Adrenal gland (tissue), 12 donors: ENCODE measurements around the gene MLKL. TPM values are rescaled to one million over a fixed set of nuclear protein-coding genes. Genes with fewer than 3 reads are reported as not detected.

Experiments used
- DNase-seq, 7 donors: peaks; one replicate each; pipeline ENCODE4 v3.0.0-alpha.2; 2019 to 2020
- H3K27ac ChIP-seq, 5 donors: fragments of 200-600 bp; sonication (generic) in 4 of 5; 1 replicate in 3 of 5; 2 replicates in 2 of 5; pipeline versions ENCODE4 v1.5.1 to v1.8.0; 2016 to 2020; ENCODE audit warnings: mild to moderate bottlenecking in 1 of 5
- H3K27me3 ChIP-seq: fragments of 200-600 bp; 2 replicates; pipeline ENCODE4 v1.8.0; 2021
- H3K36me3 ChIP-seq, 2 donors: fragments of 200-600 bp; replicated peaks in 1 of 2; 1 replicate in 1 of 2; 2 replicates in 1 of 2; pipeline versions ENCODE4 v1.5.1 to v1.8.0; 2018 to 2022
- H3K4me1 ChIP-seq, 2 donors: fragments of 200-600 bp; replicated peaks in 1 of 2; 1 replicate in 1 of 2; 2 replicates in 1 of 2; pipeline versions ENCODE4 v1.5.1 to v1.8.0; 2018 to 2021
- H3K4me3 ChIP-seq, 4 donors: fragments of 200-600 bp; sonication (generic) in 3 of 4; one replicate each; pipeline ENCODE4 v1.5.1; 2016 to 2018
- H3K9me3 ChIP-seq, 3 donors: fragments of 200-600 bp; sonication (generic) in 1 of 3; replicated peaks in 1 of 3; 1 replicate in 2 of 3; 2 replicates in 1 of 3; pipeline versions ENCODE4 v1.5.1 to v1.8.0; 2016 to 2021
- CTCF ChIP-seq, 6 experiments: fragments of 450-650 bp in 4 of 6; fragments of 200-600 bp in 2 of 6; sonication (generic) in 1 of 6; IDR thresholded peaks; 1 replicate in 5 of 6; 2 replicates in 1 of 6; pipeline versions ENCODE4 v1.5.1 to v1.8.0; 2016 to 2021; ENCODE audit warnings: antibody characterized with exemption in 6 of 6, mild to moderate bottlenecking in 2 of 6, moderate library complexity in 1 of 6
- POLR2A ChIP-seq, 2 donors: fragments of 450-650 bp; IDR thresholded peaks; one replicate each; pipeline ENCODE4 v1.6.1; 2017; ENCODE audit warnings: antibody characterized with exemption in 2 of 2, mild to moderate bottlenecking in 2 of 2, moderate library complexity in 1 of 2
- WGBS, 4 donors: extraction: QIAGEN DNeasy Blood & Tissue Kit in 2 of 4; methylation state at CpG; one replicate each; pipeline versions ENCODE4 v1.1.5 to v1.1.7; 2013 to 2017; 5-methylcytosine and 5-hydroxymethylcytosine counted together
- intact Hi-C, 2 donors: fragments of 100-400 bp; cut with DNase I; formaldehyde crosslinking; loops; one replicate each; pipeline versions ENCODE4 v1.14.1 to v1.15.0; 2022 to 2023
- polyA plus RNA-seq, 3 donors: library from polyadenylated mRNA; stranded (reverse); fragments of 200-250 nt in 2 of 3; fragments of 350-450 nt in 1 of 3; fragmentation: Illumina TruSeq in 1 of 3; extraction: RNeasy Lipid Tissue Mini Kit (QIAGEN cat#74804) in 1 of 3; gene quantifications; one replicate each; pipeline ENCODE4 v1.2.3, GENCODE V29; 2013 to 2014
- total RNA-seq, 9 donors: library from RNA; depleted of rRNA in 4 of 9; stranded (reverse); fragments of >200 nt in 4 of 9; fragments of 120-200 nt in 1 of 9; fragmentation: NEBNext Ultra II Directional in 1 of 9; extraction: Animal tissue kit (Norgen Biotek cat#: 25700) in 1 of 9; gene quantifications; one replicate each; pipeline versions ENCODE4 v1.1.0 to v1.2.4, GENCODE V29; 2013 to 2023
- donor health status: healthy with polysubstance abuse.
- donor health status: Bipolar disorder and iron deficiency.
- donor health status: DM: yes; HTN: yes; CAD: no.
- donor health status: DM: no; HTN: no; CAD: no.
- donor health status: DM: no; HTN: no; CAD: no.
- donor health status: DM: yes; HTN: yes; CAD: no.

Gene MLKL
- total and polyA plus RNA-seq, 12 donors, result 3.1 to 26.1 (median 11.0) TPM

GRCh38 chr16:74625500-74626350, 74.9 kb downstream of the MLKL start:
- peak in 1 of 7 donors; percentile 20 for DNase-seq
- H3K27ac ChIP-seq, result no peak overlapping the region
- H3K9me3 ChIP-seq, result no peaks in the 10 kb centered on the region
- WGBS, 4 donors, result 84 to 92% (median 89%) methylated on average over 14 of the region's 14 CpGs
- H3K4me1 ChIP-seq, result peaks cover 0 to 8% of the 10 kb centered on the region in 2 donors
- intact Hi-C loops, result loop anchor here (10.0 kb wide), 2 partner anchors 151 to 161 kb away; no protein-coding TSS in a partner anchor
- no peak overlapping the region for H3K4me3 ChIP-seq
- H3K36me3 ChIP-seq, result peaks cover 0 to 71% of the 10 kb centered on the region in 2 donors
- no peak for TF ChIP-seq CTCF (IDR thresholded peaks at IDR 0.05)
- TF ChIP-seq POLR2A (IDR thresholded peaks at IDR 0.05), result no peak
- no peaks in the 10 kb centered on the region for H3K27me3 ChIP-seq

GRCh38 chr16:74623839-74624235, 76.8 kb downstream of the MLKL start:
- peak in 1 of 7 donors; percentile 45 for DNase-seq
- intact Hi-C loops, result loop anchor here (10.0 kb wide), 2 partner anchors 149 to 159 kb away; no protein-coding TSS in a partner anchor

GRCh38 chr16:74623214-74623838, 77.3 kb downstream of the MLKL start:
- intact Hi-C loops, result loop anchor here (10.0 kb wide), 2 partner anchors 149 to 159 kb away; no protein-coding TSS in a partner anchor
- peaks cover 0 to 8% of the 10 kb centered on the region in 2 donors for H3K4me1 ChIP-seq
- H3K4me3 ChIP-seq, result no peak overlapping the region
- peak in 2 of 7 donors; percentile 8 to 44 for DNase-seq
- peaks cover 0 to 49% of the 10 kb centered on the region in 2 donors for H3K36me3 ChIP-seq
- H3K27me3 ChIP-seq, result no peaks in the 10 kb centered on the region
- H3K9me3 ChIP-seq, result no peaks in the 10 kb centered on the region
- peak; percentile 47 to 81 (median 70) for TF ChIP-seq CTCF (IDR thresholded peaks at IDR 0.05)
- TF ChIP-seq POLR2A (IDR thresholded peaks at IDR 0.05), result no peak
- 21 to 28% (median 26%) methylated on average over 4 of the region's 4 CpGs for WGBS, 4 donors
- no peak overlapping the region for H3K27ac ChIP-seq

More at GRCh38 chr16:74623839-74624235, 76.8 kb downstream of the MLKL start:
- Histone ChIP-seq H3K36me3 (peaks cover 0 to 54% of the 10 kb centered on the region in 2 donors), H3K4me1 (peaks cover 0 to 8% of the 10 kb centered on the region in 2 donors), H3K27ac (no peak overlapping the region), H3K9me3 (no peaks in the 10 kb centered on the region), H3K4me3 (no peak overlapping the region), H3K27me3 (no peaks in the 10 kb centered on the region)
- no peak for TF ChIP-seq CTCF (IDR thresholded peaks at IDR 0.05)
- no peak for TF ChIP-seq POLR2A (IDR thresholded peaks at IDR 0.05)
- 79 to 90% (median 86%) methylated on average over 6 of the region's 6 CpGs for WGBS, 4 donors

- intact Hi-C loops, result loop anchor here (10.0 kb wide), 2 partner anchors 147 to 157 kb away; no protein-coding TSS in a partner anchor
- Histone ChIP-seq H3K27me3 (no peaks in the 10 kb centered on the region), H3K27ac (no peak overlapping the region), H3K4me1 (peaks cover 0 to 2% of the 10 kb centered on the region in 2 donors), H3K36me3 (peaks cover 0 to 37% of the 10 kb centered on the region in 2 donors), H3K9me3 (no peaks in the 10 kb centered on the region), H3K4me3 (no peak overlapping the region)
- 95 to 97% (median 96%) methylated on average over 4 of the region's 4 CpGs for WGBS, 4 donors
- DNase-seq, result peak in 1 of 7 donors; percentile 27
- no peak for TF ChIP-seq POLR2A (IDR thresholded peaks at IDR 0.05)
- no peak for TF ChIP-seq CTCF (IDR thresholded peaks at IDR 0.05)
Measured at GRCh38 chr16:74622005-74622404, 78.7 kb downstream of the MLKL start.
